Activated CD4-positive, alpha-beta T cell treated with anti-CD3 and anti-CD28 coated beads, Interleukin-2, amount 50 U/mL, for 16 hours (primary cell): ENCODE measurements around the gene POTEF.
A peak's percentile ranks its signal among the peaks of the same experiment; 100 is the strongest.
"Not testable (repeated sequence)": the region's sequence is repeated elsewhere in the genome, so short reads cannot be mapped to it uniquely, and the experiment has no call there.

Experiments
- DNase-seq: peaks from one replicate; pipeline ENCODE4 v3.0.0-alpha.2; 2020

POTEF gene

GRCh38 chr2:130129120-130129829, at the start of gene POTEF:
TSS of gene POTEF (minus strand) at chr2:130129222. CDS start at chr2:130120515, 8,707 bp downstream.
- not testable (repeated sequence) for DNase-seq

DNA sequence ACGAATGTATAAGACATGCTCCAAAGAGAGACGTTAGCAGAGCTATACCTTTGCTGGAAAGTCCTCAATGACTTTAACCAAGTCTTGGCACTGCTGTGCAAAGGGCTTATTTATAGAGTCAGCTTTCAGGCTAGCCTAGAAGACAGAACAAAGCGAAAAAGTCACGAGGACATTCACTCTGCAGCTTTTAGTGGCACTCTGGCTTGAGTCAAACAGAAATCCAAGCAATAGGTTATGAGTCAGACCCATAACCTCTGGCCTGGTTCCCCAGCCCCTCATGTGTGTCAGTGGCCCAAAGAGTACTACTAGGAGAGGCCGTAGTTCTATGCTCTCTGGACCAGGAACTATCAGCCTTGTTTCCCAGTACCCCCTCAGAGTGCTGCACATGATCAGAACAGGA, 45.8 kb upstream of the POTEF start:
- peak; percentile 48 for DNase-seq

DNA sequence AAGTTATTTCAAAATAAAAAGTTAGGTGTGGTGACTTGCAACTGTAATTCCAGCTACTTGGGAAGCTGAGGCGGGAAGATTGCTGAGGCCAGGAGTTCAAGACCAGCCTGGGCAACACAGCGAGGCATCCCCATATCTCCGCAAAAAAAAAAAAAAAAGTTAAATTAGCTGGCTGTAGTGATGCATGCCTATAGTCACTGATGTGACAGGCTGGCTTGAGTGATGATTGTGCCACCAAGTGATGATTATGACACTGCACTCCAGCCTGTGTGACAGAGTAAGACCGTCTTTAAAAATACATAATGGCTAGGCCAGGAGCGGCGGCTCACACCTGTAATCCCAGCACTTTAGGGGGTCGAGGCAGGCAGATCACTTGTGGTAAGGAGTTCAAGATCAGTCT, 40.9 kb upstream of the POTEF start:
- DNase-seq = no peak

- peak; percentile 27 for DNase-seq
Measured at GRCh38 chr2:130169163-130169562, 40.1 kb upstream of the POTEF start.

GRCh38 chr2:130166611-130167010, 37.6 kb upstream of the POTEF start:
- DNase-seq = not testable (repeated sequence)

DNA sequence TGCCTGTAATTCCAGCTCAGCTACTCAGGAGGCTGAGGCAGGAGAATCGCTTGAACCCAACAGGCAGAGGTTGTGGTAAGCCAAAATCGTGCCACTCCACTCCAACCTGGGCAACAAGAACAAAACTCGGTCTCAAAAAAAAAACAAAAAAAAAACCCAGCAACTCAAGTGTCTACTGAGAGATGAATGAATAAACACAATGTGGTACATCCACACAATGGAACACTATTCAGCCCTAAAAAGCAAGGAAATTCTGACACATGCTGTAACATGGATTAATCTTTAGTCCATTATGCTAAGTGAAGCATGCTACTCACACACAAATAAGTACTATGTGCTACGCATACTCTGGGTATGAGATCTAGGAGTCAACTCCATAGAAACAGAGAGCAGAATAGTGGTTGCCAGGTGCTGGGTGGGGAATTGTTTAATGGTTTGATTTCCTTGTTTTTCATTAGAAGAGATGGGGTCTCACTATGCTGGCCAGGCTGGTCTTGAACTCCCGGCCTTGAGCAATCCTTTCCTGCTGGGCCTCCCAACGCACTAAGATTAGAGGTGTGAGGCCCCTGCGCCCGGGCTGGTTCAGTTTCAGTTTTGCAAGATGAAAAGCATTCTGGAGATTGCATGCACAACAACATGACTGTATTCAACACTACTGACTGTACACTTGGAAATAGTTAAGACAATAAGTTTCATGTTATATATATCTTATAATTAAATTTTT, 36.4 kb upstream of the POTEF start:
- DNase-seq = no peak

- no peak for DNase-seq
Measured at GRCh38 chr2:130162968-130163367, 33.9 kb upstream of the POTEF start.

DNA sequence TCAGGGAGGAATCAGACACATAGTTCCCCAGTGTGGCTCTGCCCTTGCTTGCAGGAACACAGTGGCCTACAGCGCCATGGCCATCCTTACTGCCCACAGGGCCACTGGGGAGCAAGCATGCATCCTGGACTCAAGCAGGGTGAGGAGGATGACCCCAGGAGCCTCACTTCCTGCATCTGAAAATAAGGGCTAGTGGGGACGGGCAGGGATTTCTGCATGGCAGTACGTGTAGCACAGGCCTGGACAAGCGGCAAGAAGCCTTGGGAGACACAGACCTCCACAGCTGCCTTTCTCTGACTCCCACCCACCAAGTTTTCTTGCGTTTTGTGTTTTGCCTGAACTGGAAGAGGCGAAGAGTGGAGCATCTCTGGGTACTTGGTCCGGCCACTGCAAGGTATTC, 33.5 kb upstream of the POTEF start:
- not testable (repeated sequence) for DNase-seq

DNA sequence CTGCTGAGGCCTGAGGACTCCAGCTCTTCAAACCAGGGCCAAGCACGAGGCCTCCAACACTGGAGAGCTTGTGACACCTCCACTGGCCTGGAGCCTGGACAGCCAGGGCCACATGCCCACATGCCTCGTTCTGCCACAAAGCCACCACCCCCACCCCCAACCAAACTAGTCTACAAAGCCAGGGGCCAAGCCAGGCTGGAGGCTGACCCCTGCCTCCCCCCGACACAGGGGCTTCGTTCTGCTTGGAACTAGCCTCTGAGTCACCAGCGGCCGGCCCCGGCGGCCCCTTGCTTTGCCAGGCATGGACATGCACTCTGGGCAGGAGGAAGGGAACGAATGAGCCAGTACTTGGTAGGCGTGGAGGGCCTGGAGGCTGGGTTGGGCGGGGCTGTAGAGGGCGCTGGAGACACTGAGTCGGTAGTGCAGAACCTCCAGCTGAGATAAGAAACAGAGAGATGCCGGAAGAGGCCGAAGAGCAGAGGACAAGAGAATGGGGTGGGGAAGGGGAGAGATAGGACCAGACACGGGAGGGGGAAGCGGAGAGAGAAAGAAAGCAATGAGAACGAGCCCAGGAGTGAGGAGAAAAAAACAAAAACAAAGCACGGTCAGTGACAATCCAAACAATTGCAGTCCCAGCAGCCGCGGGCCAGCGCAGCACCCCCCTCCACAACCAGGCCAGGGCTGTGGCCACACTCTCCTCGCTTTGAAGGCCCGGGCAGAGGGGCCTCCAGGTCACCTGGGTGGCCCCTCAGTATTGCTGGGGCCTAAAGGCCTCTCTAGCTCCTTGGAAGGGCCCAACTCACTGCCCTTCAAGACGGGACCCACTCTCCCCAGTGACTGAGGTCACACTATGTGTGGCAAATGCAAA, 32.0 kb upstream of the POTEF start:
- not testable (repeated sequence) for DNase-seq

DNA sequence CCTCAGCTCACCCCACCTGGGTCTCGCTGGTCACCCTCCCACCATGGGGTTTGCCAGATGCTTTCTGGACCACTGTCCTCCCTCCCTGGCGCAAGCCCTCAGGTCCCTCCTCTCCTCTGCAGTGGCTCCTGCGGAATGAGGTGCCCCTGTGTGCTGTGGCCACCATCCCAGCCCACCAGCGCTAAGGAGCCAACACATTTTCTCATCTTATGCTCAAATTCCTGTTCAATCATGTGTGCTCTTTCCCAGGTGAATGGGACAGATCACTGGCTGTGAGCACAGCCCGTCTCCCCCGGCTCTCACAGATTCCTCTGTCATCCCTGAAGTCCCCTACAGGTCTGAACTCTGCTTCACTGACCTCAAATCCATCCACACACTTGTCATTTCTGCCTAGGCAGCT, 31.1 kb upstream of the POTEF start:
- no peak for DNase-seq

DNA sequence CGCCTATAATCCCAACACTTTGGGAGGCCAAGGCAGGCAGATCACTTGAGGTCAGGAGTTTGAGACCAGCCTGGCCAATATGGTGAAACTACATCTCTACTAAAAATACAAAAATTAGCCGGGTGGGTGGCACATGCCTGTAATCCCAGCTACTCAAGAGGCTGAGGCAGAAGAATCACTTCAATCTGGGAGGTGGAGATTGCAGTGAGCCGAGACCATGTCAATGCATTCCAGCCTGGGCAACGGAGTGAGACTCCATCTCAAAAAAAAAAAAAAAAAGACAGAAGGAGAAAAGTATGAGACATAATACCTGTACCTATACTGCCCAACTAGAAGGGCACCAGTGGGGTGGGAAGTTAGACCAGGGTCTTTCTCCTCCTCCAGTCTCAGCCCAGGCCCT, 30.4 kb upstream of the POTEF start:
- not testable (repeated sequence) for DNase-seq

DNA sequence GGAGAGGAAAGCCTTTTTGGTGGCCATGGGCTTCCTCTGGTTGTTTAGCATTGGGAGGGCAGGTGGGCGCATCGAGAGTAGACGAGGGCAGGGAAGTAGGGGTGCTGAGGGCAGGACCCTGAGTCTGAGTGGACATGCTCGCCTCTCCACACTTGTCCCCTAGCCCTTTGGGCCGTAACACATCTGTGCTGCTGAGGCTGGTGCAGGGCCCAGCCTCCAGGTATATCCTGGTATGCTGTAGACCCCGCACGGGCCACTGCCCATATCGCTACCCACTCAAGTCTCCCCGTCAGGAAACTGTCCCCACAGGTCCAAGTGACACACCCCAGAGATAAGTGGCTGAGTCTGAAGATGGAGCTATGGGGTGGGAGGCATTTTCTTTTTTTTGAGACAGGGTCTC, 29.6 kb upstream of the POTEF start:
- DNase-seq = no peak

DNA sequence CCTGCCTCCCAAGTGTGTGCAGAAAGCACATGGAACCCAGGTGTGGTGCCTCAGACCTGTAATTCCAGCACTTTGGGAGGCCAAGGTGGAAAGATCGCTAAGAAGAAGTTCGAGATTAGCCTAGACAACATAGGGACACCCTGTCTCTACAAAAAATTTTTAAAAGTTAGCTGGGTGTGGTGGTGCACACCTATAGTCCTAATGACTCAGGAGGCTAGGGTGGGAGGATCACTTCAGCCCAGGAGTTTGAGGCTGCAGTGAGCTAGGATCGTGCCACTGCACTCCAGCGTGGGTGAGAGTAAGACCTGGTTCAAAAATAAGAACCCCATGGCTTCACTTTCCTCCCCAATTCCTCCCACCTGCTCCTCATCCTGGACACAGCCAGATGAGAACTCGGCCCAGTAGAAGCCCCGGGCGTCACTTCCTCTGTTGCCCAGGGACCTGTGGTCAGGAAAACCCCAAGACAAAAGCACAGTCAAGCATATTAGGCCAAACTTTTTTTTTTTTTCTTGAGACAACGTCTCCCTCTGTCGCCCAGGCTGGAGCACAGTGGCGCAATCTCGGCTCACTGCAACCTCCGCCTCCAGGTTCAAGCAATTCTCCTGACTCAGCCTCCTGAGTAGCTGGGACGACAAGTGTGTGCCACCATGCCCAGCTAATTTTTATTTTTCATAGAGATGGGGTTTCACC, 28.9 kb upstream of the POTEF start:
- DNase-seq = peak; percentile 30

- not testable (repeated sequence) for DNase-seq
Measured at GRCh38 chr2:130157354-130157753, 28.3 kb upstream of the POTEF start.

DNA sequence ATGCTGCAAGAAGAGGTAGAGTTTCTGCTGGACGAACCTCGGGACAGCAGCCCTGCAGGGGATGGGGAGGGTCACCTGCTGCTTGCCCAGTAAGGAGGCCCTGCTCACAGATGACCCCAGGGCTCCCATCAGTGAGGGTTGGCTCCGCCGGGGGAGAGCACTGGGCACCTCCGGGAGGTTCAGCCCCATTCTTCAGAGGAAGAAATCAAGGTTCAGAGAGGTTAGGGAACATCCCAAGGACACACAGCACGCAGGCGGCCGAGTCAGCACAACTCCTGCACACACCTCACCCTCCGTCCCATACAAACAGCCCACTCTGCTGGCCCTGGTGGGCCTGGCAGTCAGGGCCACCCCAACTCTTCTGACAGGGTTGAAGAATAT, 27.6 kb upstream of the POTEF start:
- DNase-seq = no peak

GRCh38 chr2:130155956-130156623, 27.1 kb upstream of the POTEF start:
- peak; percentile 26 for DNase-seq

DNA sequence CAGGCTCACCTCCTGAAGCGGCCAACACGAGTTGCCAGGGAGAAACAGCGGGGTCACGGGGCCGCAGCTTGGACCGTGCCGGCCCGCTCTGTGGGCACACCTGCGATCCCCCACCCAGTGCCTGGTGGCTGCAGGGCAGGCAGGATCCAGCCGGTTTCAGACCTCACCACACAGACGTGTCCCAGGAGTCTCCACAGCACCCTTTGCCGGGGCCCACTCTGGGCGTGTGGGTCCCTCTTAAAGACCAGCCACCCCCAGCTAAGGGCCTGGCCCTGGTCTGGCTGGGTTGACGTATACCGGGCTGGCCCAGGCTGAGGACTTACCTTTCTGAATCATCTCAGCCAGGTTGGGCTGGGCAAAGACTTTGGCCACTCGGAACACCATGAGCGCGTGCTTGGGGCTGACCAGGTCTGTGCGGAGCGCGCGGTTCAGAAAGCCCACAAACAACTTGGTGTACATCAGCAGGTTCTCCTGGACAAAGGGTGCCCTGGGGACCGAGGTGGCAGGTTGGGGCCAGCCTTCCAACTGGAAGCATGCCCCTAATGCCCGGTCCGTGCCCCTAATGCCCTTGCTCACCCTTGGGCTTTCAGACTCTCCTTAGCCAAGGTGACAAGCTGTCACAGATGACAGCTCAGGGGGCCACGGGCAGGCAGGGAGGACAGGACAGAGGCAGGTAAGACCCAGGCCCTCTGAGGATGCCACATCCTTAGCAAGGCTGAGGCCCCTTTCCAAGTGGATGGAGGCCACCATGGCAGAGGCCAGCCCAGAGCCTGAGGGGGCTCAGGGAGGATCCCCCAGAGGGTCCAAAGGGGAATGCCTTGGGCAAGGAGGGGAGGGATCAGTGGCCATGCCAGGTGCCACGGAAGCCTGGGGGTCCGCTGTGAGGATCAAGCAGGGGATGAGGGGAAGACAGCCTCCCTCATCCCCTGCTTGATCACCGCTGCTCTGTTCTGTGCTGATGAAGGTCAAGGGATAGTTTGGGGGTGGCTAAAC, 26.0 kb upstream of the POTEF start:
- no peak for DNase-seq

DNA sequence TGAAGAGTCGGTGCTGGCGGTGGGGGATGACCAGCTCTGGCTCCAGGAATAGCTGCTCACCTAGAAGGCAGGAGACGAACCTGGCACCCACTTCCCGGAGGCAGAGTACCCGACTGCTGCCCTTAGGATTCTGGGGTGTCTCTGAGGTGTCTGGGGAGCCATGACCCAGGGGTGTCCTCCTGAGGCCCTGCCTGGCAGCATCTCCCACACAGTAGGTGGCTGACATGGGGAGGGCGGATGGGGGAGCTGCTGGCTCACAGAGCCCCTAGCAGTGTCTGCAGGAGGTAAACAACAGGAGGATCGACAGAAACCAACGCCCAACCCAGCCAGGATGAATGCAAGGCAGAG, 25.4 kb upstream of the POTEF start:
- not testable (repeated sequence) for DNase-seq

GRCh38 chr2:130153721-130154422, 24.9 kb upstream of the POTEF start:
- DNase-seq = not testable (repeated sequence)

DNA sequence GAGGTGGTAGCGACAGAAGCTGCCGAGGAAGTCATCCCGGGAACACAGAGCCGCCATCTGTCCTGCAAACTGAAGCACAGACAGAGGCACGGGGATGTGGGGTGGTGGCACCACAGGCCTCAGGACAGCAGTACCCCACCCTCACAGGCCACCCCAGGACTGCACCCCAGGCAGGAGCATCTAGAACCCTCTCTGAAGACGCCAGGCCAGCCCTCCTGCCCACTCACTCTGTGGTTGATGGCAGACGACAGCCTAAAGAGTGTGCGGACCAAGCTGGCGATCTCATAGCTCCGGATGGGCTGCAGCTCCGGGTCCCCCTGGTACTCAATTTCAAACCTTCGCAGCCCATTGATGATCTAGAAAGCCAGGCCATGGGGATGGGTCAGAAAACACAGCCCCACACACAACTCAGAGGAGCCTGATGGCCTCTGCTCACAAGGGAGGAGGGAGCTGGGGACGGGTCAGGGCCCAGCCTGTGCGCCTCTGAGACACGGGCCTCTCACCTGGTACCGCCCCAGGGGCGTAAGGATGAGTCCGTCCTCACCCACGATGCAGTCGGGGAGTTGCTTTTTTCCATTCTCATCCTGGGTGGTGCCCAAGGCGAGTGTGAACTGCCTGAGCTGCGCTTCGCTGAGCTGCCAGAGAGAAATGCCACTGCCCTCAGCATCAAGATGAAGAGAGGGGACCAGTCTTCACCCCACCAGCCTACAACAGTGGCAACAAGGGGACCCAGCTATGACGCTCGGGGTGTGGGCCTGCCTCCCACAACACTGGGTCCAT, 24.0 kb upstream of the POTEF start:
- DNase-seq = no peak
